Measurements from ENCODE around the gene INPP4A. TPM values are rescaled to one million over a fixed set of nuclear protein-coding genes. Genes with fewer than 3 reads are reported as not detected.
"Not testable (repeated sequence)": the region's sequence is repeated elsewhere in the genome, so short reads cannot be mapped to it uniquely, and the experiment has no call there.

Gene INPP4A
- total and polyA plus RNA-seq, 2 of the 13 experiments (the other 11 are each of a cell fraction or from before 2014, with no cell fraction given), result 10.1 to 10.9 TPM

DNA sequence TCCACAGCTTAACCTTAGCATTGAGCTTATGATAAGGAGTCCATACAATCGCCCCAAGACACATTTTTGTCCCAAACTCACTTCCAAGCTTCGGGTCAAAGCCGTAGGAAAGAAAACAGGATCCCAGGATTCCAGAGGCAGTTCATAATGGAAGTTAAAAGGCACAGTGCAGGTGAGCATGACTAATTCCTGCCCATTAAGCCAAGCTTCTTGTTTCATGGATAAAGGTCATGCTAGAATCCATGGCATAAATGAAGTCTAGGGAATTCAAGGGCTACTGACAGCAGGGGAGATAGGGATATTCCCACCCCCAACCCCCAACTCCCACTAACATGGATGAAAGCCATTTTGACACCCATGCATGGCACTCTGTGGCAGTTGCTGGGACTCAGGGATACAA lies 10.2 kb upstream of the INPP4A start:
- intact Hi-C loops (cut with micrococcal nuclease; ENCODE audit: unreplicated experiment) (no loop called here), in situ Hi-C loops (cut with HindIII; ENCODE audit: extremely low pct_ligation_motif_present, low pct_unique_long_range_greater_than_20kb) (no loop called here)
- FAIRE-seq (no peak), ATAC-seq (no peak), DNase-seq (ENCODE audit: low spot score) (no peak)
- no peak overlapping the region for H3K4me2 ChIP-seq (ENCODE audit: low read depth, low read length)
- H3K27me3 ChIP-seq (ENCODE audit: control insufficient read depth in 1 of 2, insufficient read depth in 2 of 2, low read length in 2 of 2), result peaks cover 0 to 14% of the 10 kb centered on the region in 2 experiments; a peak in 3 of 5 replicates
- CTCF ChIA-PET (ENCODE audit: low intra/inter-chr PET ratio, low total read pairs), result no interaction called here
- BruUV-seq (replicated peaks), result no TSS peak
- H3K9me3 ChIP-seq (ENCODE audit: low read length), result peaks cover 17% of the 10 kb centered on the region
- H3K4me1 ChIP-seq (ENCODE audit: insufficient read depth, low read length), result no peaks in the 10 kb centered on the region
- no peak overlapping the region for H3K27ac ChIP-seq (ENCODE audit: extremely low read length, insufficient read depth, low read length)
- H3K36me3 ChIP-seq (replicated peaks in 1 of 2; ENCODE audit: control insufficient read depth in 1 of 2, insufficient read depth in 2 of 2, low read length in 2 of 2), result no peaks in the 10 kb centered on the region
- no peaks in the 10 kb centered on the region for H3K79me2 ChIP-seq (ENCODE audit: insufficient read depth, low read length)
- POLR2A ChIA-PET, result no interaction called here
- no peak overlapping the region for H3K9ac ChIP-seq (ENCODE audit: insufficient read depth, low read depth, low read length)
- no peak overlapping the region for H3K4me3 ChIP-seq (replicated peaks in 1 of 3; ENCODE audit: insufficient read depth in 1 of 3, low read depth in 2 of 3, low read length in 3 of 3)
- 0% methylated on average over 3 of the region's 3 CpGs for WGBS (ENCODE audit: low lambda C conversion rate)
- TF ChIP-seq ZNF616 (CRISPR knock-in tag; IDR thresholded peaks at IDR 0.05; ENCODE audit: low read depth) (peak; percentile 99), ZNF777 (CRISPR knock-in tag; IDR thresholded peaks at IDR 0.05) (no peak)
- H4K20me1 ChIP-seq (ENCODE audit: insufficient read depth, low read length), result no peaks in the 10 kb centered on the region
- H2AFZ ChIP-seq (ENCODE audit: low read length), result no peak overlapping the region

DNA sequence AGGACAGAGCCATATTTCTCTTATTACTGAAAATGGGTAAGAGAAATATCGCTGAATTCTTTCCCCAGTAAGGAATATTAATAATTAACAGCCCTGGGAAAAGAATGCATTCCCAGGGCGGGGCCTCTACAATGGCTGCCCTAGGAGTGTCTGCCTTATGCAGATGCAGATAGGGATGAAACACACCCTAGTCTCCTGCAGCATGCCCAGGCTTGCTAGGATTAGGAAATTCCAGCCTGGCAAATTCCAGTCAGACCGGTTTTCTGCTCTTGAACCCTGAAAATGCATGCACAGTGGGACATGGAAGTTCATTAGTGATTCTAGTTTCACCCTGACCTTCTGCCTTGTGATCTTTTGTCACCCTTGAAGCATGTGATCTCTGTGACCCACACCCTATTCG lies 9.0 kb upstream of the INPP4A start:
- H3K27ac ChIP-seq (ENCODE audit: extremely low read length, insufficient read depth, low read length); H3K4me1 ChIP-seq (ENCODE audit: insufficient read depth, low read length); H3K9ac ChIP-seq (ENCODE audit: insufficient read depth, low read depth, low read length); H3K4me2 ChIP-seq (ENCODE audit: low read depth, low read length); H3K4me3 ChIP-seq (replicated peaks in 1 of 3; ENCODE audit: insufficient read depth in 1 of 3, low read depth in 2 of 3, low read length in 3 of 3); H3K79me2 ChIP-seq (ENCODE audit: insufficient read depth, low read length); H4K20me1 ChIP-seq (ENCODE audit: insufficient read depth, low read length); BruUV-seq (replicated peaks); CTCF ChIA-PET (ENCODE audit: low intra/inter-chr PET ratio, low total read pairs); POLR2A ChIA-PET; H3K27me3 ChIP-seq (ENCODE audit: control insufficient read depth in 1 of 2, insufficient read depth in 2 of 2, low read length in 2 of 2); H2AFZ ChIP-seq (ENCODE audit: low read length); in situ Hi-C loops (cut with HindIII; ENCODE audit: extremely low pct_ligation_motif_present, low pct_unique_long_range_greater_than_20kb); intact Hi-C loops (cut with micrococcal nuclease; ENCODE audit: unreplicated experiment); H3K36me3 ChIP-seq (replicated peaks in 1 of 2; ENCODE audit: control insufficient read depth in 1 of 2, insufficient read depth in 2 of 2, low read length in 2 of 2); FAIRE-seq; ATAC-seq; DNase-seq (ENCODE audit: low spot score): not testable (repeated sequence)
- H3K9me3 ChIP-seq (ENCODE audit: low read length), result peaks cover 17% of the 10 kb centered on the region
- 12% methylated on average over 4 of the region's 4 CpGs for WGBS (ENCODE audit: low lambda C conversion rate)
- TF ChIP-seq TP53 (CRISPR knock-in tag; conservative IDR thresholded peaks at IDR 0.05) (0 out of 2 replicates have a peak, but pooled peaks have one; percentile 27), SETDB1 (CRISPR knock-in tag; IDR thresholded peaks at IDR 0.05; ENCODE audit: borderline replicate concordance) (peak; percentile 42; the same call in 1 of the 2 replicates), ZNF331 (CRISPR knock-in tag; IDR thresholded peaks at IDR 0.05) (0 out of 2 replicates have a peak, but pooled peaks have one; percentile 25)
